Measurements from ENCODE around the gene SURF6. TPM values are rescaled to one million over a fixed set of nuclear protein-coding genes. Genes with fewer than 3 reads are reported as not detected.

Gene SURF6
- total and polyA plus RNA-seq, 2 of the 8 experiments (the other 6 are each of a cell fraction or from before 2014, with no cell fraction given) = 6.1 to 23.7 TPM

GRCh38 chr9:133348718-133349573 is 13.0 kb upstream of the SURF6 start:
- no peak for FAIRE-seq
- no peaks in the 10 kb centered on the region for H3K9me3 ChIP-seq (ENCODE audit: insufficient read depth in 2 of 2, low read depth in 1 of 2, low read length in 1 of 2)
- H2BK20ac ChIP-seq (ENCODE audit: low read length) = no peak overlapping the region
- H3K14ac ChIP-seq (ENCODE audit: insufficient read length) = no peak overlapping the region
- H3K27me3 ChIP-seq (replicated peaks in 1 of 4; ENCODE audit: control insufficient read depth in 3 of 4, extremely low read depth in 1 of 4, insufficient read depth in 3 of 4, low read length in 3 of 4) = no peaks in the 10 kb centered on the region
- H4K20me1 ChIP-seq (replicated peaks in 1 of 2; ENCODE audit: control insufficient read depth in 1 of 2, insufficient read depth in 2 of 2, low read length in 2 of 2) = peaks cover 14 to 29% of the 10 kb centered on the region in 2 experiments
- no peak for DNase-seq (ENCODE audit: low read depth in 1 of 2, low spot score in 2 of 2)
- no peak overlapping the region for H2BK12ac ChIP-seq (ENCODE audit: low read depth, low read length)
- H3K4me1 ChIP-seq (replicated peaks in 1 of 4; ENCODE audit: control insufficient read depth in 3 of 4, insufficient read depth in 4 of 4, low read length in 3 of 4) = peaks cover 0 to 10% (median 7%) of the 10 kb centered on the region in 4 experiments; a peak in 6 of 7 replicates
- H3K23ac ChIP-seq (ENCODE audit: insufficient read length) = no peak overlapping the region
- H2AK5ac ChIP-seq (ENCODE audit: low read depth, low read length) = peak overlapping the region; percentile 75; the same call in 1 of the 2 replicates
- peak overlapping the region; percentile 87 for H4K91ac ChIP-seq (replicated peaks; ENCODE audit: insufficient read length, low read length)
- peak overlapping the region; percentile 99 for H3K27ac ChIP-seq (ENCODE audit: low read depth, low read length)
- H3K4me3 ChIP-seq (ENCODE audit: extremely low read depth in 1 of 4, insufficient read depth in 2 of 4, low read depth in 3 of 4, low read length in 4 of 4) = peak overlapping the region; percentile 93 to 100 (median 96)
- peak overlapping the region; percentile 98 to 99 (median 98) for H3K9ac ChIP-seq (replicated peaks in 1 of 4; ENCODE audit: extremely low read depth in 1 of 4, low read depth in 3 of 4, low read length in 3 of 4)
- H2BK120ac ChIP-seq (replicated peaks; ENCODE audit: low read depth, low read length) = no peak overlapping the region
- peak overlapping the region; percentile 97 for H3K4ac ChIP-seq (replicated peaks; ENCODE audit: insufficient read length, low read depth, low read length)
- H2BK15ac ChIP-seq (ENCODE audit: low read length) = no peak overlapping the region
- peaks cover 9 to 39% of the 10 kb centered on the region in 2 experiments for H3K79me2 ChIP-seq (ENCODE audit: control insufficient read depth in 1 of 2, insufficient read depth in 2 of 2, low read length in 2 of 2)
- peak overlapping the region; percentile 97 for H4K5ac ChIP-seq (ENCODE audit: insufficient read length, low read depth, low read length)
- peak overlapping the region; percentile 100 for H2BK5ac ChIP-seq (ENCODE audit: low read depth, low read length)
- H4K8ac ChIP-seq (ENCODE audit: extremely low read depth, insufficient read depth, low read length) = peak overlapping the region; percentile 100; the same call in 1 of the 2 replicates
- H3K36me3 ChIP-seq (ENCODE audit: control insufficient read depth in 2 of 4, insufficient read depth in 4 of 4, low read length in 3 of 4) = peaks cover 30 to 69% (median 57%) of the 10 kb centered on the region in 4 experiments
- no peak overlapping the region for H2AFZ ChIP-seq (ENCODE audit: low read length)
- 19% methylated on average over 23 of the region's 25 CpGs; no CpG with 5 or more reads in 1 of the 2 experiments for WGBS, 2 experiments (ENCODE audit: extremely low coverage in 1 of 2, insufficient coverage in 1 of 2, insufficient read length in 1 of 2, insufficient replicate concordance in 2 of 2, low coverage in 1 of 2, low lambda C conversion rate in 2 of 2, missing lambda C conversion rate in 1 of 2)
- POLR2A ChIA-PET (ENCODE audit: partially characterized antibody) = interaction anchor here (0.7 to 16.1 kb wide), 28 partner anchors 4 to 260 kb away, joined by 3 to 461 read pairs (median 5); partner anchors contain the start of genes ADAMTS13, FAM163B, MED22 and REXO4
- peak overlapping the region; percentile 96; the same call in 1 of the 2 replicates for H3K18ac ChIP-seq (ENCODE audit: extremely low read depth, low read length)
- H3K23me2 ChIP-seq (ENCODE audit: low read depth, low read length) = peaks cover 9% of the 10 kb centered on the region; the same call in 1 of the 2 replicates
- TF ChIP-seq POLR2AphosphoS5 (IDR thresholded peaks at IDR 0.05; ENCODE audit: low read depth, low read length) = peak; percentile 42; the same call in 1 of the 2 replicates
- TF ChIP-seq POLR2A (IDR thresholded peaks at IDR 0.05; ENCODE audit: control extremely low read depth in 1 of 2, low read depth in 2 of 2, low read length in 2 of 2) = peak in 1 of 2 experiments; percentile 18; a peak in 1 of 3 replicates
- no peak for TF ChIP-seq BRCA1 (IDR thresholded peaks at IDR 0.05; ENCODE audit: low read depth, low read length)
- no peak for TF ChIP-seq JUN (IDR thresholded peaks at IDR 0.05; ENCODE audit: low read depth, low read length)
- H3K4me2 ChIP-seq (ENCODE audit: insufficient read depth in 1 of 2, low read depth in 2 of 2, low read length in 2 of 2) = peak overlapping the region; percentile 91 to 97
- CTCF ChIA-PET (ENCODE audit: partially characterized antibody) = interaction anchor here (0.6 to 3.3 kb wide), 4 partner anchors 8 to 127 kb away, joined by 3 to 22 read pairs (median 3); partner anchors contain the start of genes SURF1 and SURF2
- H3K56ac ChIP-seq (replicated peaks; ENCODE audit: insufficient read length, low read depth, low read length) = peak overlapping the region; percentile 81
- peaks cover 14% of the 10 kb centered on the region for H3K79me1 ChIP-seq (ENCODE audit: low read depth, low read length)
